Cardiac muscle cell (in vitro differentiated cells and primary cell): ENCODE measurements around the gene ERBB4. TPM values are rescaled to one million over a fixed set of nuclear protein-coding genes. Genes with fewer than 3 reads are reported as not detected.

Source experiments
- DNase-seq, 2 donors: peaks; one replicate each; pipeline versions ENCODE4 v3.0.0 to v3.0.0-alpha.2; 2010 to 2017; ENCODE audit warnings: low read depth in 1 of 2, low spot score in 1 of 2
- H3K27ac ChIP-seq: fragments of 200-600 bp; sonication (generic); 2 replicates; pipeline ENCODE4 v1.5.1; 2016
- H3K27me3 ChIP-seq: fragments of 200-600 bp; sonication (generic); 2 replicates; pipeline ENCODE4 v1.6.0; 2016; ENCODE audit warnings: control low read depth
- H3K36me3 ChIP-seq: fragments of 200-600 bp; sonication (generic); 2 replicates; pipeline ENCODE4 v1.5.1; 2016; ENCODE audit warnings: control low read depth
- H3K4me1 ChIP-seq: fragments of 200-600 bp; sonication (generic); 2 replicates; pipeline ENCODE4 v1.8.1; 2017; ENCODE audit warnings: low read depth, mild to moderate bottlenecking, mixed run types
- H3K4me3 ChIP-seq: fragments of 200-600 bp; sonication (generic); 2 replicates; pipeline ENCODE4 v1.5.1; 2016; ENCODE audit warnings: mild to moderate bottlenecking
- H3K9me3 ChIP-seq: fragments of 200-600 bp; sonication (generic); 2 replicates; pipeline ENCODE4 v1.5.1; 2017; ENCODE audit warnings: low read depth, mild to moderate bottlenecking, control low read depth
- polyA plus RNA-seq: library from polyadenylated mRNA; unstranded; fragments of >200 nt; fragmentation: Nextera tagmentation; extraction: Ambion mirVana; gene quantifications from 2 replicates; pipeline ENCODE4 v1.2.1, GENCODE V29; 2016
- total RNA-seq: library from RNA; depleted of rRNA; stranded (reverse); fragments of >200 nt; gene quantifications from 2 replicates; pipeline ENCODE4 v1.2.3, GENCODE V29; 2016
- TF ChIP-seq, protein P1 (sequence below): IDR thresholded peaks from 2 replicates; pipeline ENCODE4 v1.5.1; 2012; ENCODE audit warnings: low read depth, mild to moderate bottlenecking, low read length

Gene ERBB4
- total and polyA plus RNA-seq, 2 experiments from 2014 or later: 38.1 to 42.1 TPM

- Histone ChIP-seq H3K4me1 (peaks cover 4% of the 10 kb centered on the region), H3K9me3 (no peaks in the 10 kb centered on the region), H3K27ac (no peak overlapping the region), H3K36me3 (peaks cover 23% of the 10 kb centered on the region), H3K27me3 (no peaks in the 10 kb centered on the region), H3K4me3 (no peak overlapping the region)
- no peak for DNase-seq
- TF ChIP-seq, protein P1, sequence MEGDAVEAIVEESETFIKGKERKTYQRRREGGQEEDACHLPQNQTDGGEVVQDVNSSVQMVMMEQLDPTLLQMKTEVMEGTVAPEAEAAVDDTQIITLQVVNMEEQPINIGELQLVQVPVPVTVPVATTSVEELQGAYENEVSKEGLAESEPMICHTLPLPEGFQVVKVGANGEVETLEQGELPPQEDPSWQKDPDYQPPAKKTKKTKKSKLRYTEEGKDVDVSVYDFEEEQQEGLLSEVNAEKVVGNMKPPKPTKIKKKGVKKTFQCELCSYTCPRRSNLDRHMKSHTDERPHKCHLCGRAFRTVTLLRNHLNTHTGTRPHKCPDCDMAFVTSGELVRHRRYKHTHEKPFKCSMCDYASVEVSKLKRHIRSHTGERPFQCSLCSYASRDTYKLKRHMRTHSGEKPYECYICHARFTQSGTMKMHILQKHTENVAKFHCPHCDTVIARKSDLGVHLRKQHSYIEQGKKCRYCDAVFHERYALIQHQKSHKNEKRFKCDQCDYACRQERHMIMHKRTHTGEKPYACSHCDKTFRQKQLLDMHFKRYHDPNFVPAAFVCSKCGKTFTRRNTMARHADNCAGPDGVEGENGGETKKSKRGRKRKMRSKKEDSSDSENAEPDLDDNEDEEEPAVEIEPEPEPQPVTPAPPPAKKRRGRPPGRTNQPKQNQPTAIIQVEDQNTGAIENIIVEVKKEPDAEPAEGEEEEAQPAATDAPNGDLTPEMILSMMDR: no peak
Measured at GRCh38 chr2:211709389-211709788, 829.2 kb downstream of the ERBB4 start.

DNA sequence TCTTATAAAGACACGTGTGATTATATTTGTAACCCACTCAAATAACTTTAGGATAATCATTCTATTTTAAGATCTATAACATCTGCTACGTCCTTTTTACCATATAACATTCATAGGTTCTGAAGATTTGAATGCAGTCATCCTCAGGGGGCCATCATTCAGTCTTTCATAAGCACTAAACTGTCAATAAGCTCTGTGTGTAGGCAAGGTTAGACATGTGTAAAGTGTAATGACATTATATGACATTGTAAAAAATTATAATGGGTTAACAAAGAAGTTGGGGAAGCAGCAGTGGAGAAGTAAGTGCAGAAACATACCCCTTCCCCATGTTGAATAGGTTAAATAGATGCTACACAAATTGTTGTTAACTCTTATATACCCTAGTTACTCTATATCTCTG lies 845.9 kb downstream of the ERBB4 start:
- H3K27me3 ChIP-seq: no peaks in the 10 kb centered on the region
- H3K4me1 ChIP-seq: no peaks in the 10 kb centered on the region
- no peak overlapping the region for H3K27ac ChIP-seq
- no peak for DNase-seq
- H3K36me3 ChIP-seq: no peaks in the 10 kb centered on the region
- TF ChIP-seq, protein P1: no peak
- H3K9me3 ChIP-seq: no peaks in the 10 kb centered on the region
- H3K4me3 ChIP-seq: no peak overlapping the region

DNA sequence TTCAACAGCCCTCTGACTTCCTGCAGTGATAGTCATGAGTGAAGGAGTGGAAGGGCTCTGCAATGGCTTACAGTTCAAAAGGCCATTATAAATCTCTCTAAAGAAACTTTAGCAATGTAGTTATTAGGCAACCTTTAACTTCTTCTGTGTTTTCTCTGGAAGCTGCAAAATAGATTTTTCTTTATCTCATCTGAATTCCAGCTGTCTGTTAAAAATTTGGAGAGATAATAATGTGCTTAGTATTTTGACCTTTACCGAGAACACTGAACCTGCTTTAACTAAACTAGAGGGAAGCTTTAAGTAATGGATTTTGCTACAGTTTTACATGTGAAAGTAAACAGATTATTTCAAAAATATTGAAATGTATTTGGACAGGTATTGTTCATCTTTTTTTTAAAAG lies 847.9 kb downstream of the ERBB4 start:
- Histone ChIP-seq H3K4me3 (no peak overlapping the region), H3K27me3 (no peaks in the 10 kb centered on the region), H3K27ac (no peak overlapping the region), H3K9me3 (no peaks in the 10 kb centered on the region), H3K4me1 (no peaks in the 10 kb centered on the region), H3K36me3 (no peaks in the 10 kb centered on the region)
- TF ChIP-seq, protein P1: no peak
- DNase-seq: no peak

GRCh38 chr2:211688196-211688595 lies 850.4 kb downstream of the ERBB4 start:
- H3K4me1 ChIP-seq: no peaks in the 10 kb centered on the region
- H3K9me3 ChIP-seq: peaks cover 3% of the 10 kb centered on the region
- no peaks in the 10 kb centered on the region for H3K27me3 ChIP-seq
- no peak overlapping the region for H3K27ac ChIP-seq
- H3K4me3 ChIP-seq: no peak overlapping the region
- TF ChIP-seq, protein P1: no peak
- no peak for DNase-seq
- H3K36me3 ChIP-seq: no peaks in the 10 kb centered on the region

DNA sequence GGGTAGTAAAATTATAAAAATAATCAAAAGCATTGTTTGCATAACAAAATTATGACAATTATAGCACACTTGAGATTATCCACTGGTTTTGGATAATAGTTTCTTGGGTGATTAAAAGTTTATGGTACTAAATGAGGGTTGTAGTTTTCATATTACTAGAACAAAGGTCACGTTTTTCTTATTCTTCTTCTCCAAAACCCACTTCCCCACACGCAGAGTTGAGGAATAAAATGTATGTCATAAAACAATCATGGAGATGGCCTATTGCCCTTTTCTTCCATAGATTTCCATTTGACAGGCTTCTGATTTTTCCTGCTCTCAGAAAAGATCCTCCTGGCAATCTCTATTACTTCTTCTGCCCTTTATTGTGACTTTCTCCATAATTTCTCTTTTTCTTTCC lies 863.9 kb downstream of the ERBB4 start:
- Histone ChIP-seq H3K27ac (no peak overlapping the region), H3K27me3 (no peaks in the 10 kb centered on the region), H3K4me1 (no peaks in the 10 kb centered on the region), H3K4me3 (no peak overlapping the region), H3K9me3 (no peaks in the 10 kb centered on the region), H3K36me3 (peaks cover 8% of the 10 kb centered on the region)
- DNase-seq: no peak
- TF ChIP-seq, protein P1: no peak
